Tibial artery (tissue), 4 donors: ENCODE results near the gene NTSR1.

Experiments
- DNase-seq, 2 donors: peaks; one replicate each; pipeline ENCODE4 v3.0.0-alpha.2; 2019
- H3K27ac ChIP-seq, 2 donors: fragments of 200-600 bp; sonication (generic) in 1 of 2; 1 replicate in 1 of 2; 2 replicates in 1 of 2; pipeline ENCODE4 v1.5.1; 2018 to 2019; ENCODE audit warnings: mild to moderate bottlenecking in 1 of 2
- H3K27me3 ChIP-seq, 2 donors: fragments of 200-600 bp; sonication (generic) in 1 of 2; one replicate each; pipeline versions ENCODE4 v1.5.1 to v1.6.0; 2016 to 2019
- H3K36me3 ChIP-seq, 3 donors: fragments of 200-600 bp; sonication (generic) in 2 of 3; one replicate each; pipeline ENCODE4 v1.5.1; 2016 to 2019; ENCODE audit warnings: mild to moderate bottlenecking in 2 of 3
- H3K4me1 ChIP-seq, 4 donors: fragments of 200-600 bp; sonication (generic) in 2 of 4; 1 replicate in 3 of 4; 2 replicates in 1 of 4; pipeline ENCODE4 v1.5.1; 2016 to 2019
- H3K4me3 ChIP-seq, 2 donors: fragments of 200-600 bp; sonication (generic) in 1 of 2; 1 replicate in 1 of 2; 2 replicates in 1 of 2; pipeline ENCODE4 v1.5.1; 2018 to 2019; ENCODE audit warnings: mild to moderate bottlenecking in 2 of 2
- H3K9me3 ChIP-seq, 3 donors: fragments of 200-600 bp; sonication (generic) in 1 of 3; one replicate each; pipeline ENCODE4 v1.5.1; 2016 to 2019
- CTCF ChIP-seq, 2 experiments: fragments of 200-600 bp in 1 of 2; fragments of 450-650 bp in 1 of 2; IDR thresholded peaks; one replicate each; pipeline ENCODE4 v1.5.1; 2017 to 2019; ENCODE audit warnings: antibody characterized with exemption in 2 of 2, mild to moderate bottlenecking in 1 of 2, moderate library complexity in 1 of 2
- intact Hi-C: fragments of 100-400 bp; cut with DNase I; formaldehyde crosslinking; loops from one replicate; pipeline ENCODE4 v1.15.0; 2023; ENCODE audit warnings: low total_unique reads

Gene NTSR1

GRCh38 chr20:62739067-62739466 lies 30.4 kb downstream of the NTSR1 start:
- no peak overlapping the region for H3K4me3 ChIP-seq
- H3K4me1 ChIP-seq = no peaks in the 10 kb centered on the region
- H3K36me3 ChIP-seq = no peaks in the 10 kb centered on the region
- DNase-seq = peak in 1 of 2 donors; percentile 42
- no peak overlapping the region for H3K27ac ChIP-seq
- peaks cover 0 to 98% of the 10 kb centered on the region in 2 donors for H3K27me3 ChIP-seq
- intact Hi-C loops = no loop called here
- no peaks in the 10 kb centered on the region for H3K9me3 ChIP-seq
- TF ChIP-seq CTCF (IDR thresholded peaks at IDR 0.05) = no peak

- Histone ChIP-seq H3K27me3 (peaks cover 0 to 98% of the 10 kb centered on the region in 2 donors), H3K36me3 (no peaks in the 10 kb centered on the region), H3K4me3 (no peak overlapping the region), H3K9me3 (no peaks in the 10 kb centered on the region), H3K4me1 (no peaks in the 10 kb centered on the region), H3K27ac (no peak overlapping the region)
- intact Hi-C loops = no loop called here
- TF ChIP-seq CTCF (IDR thresholded peaks at IDR 0.05) = no peak
- peak in 1 of 2 donors; percentile 63 for DNase-seq
These were observed 31.1 kb downstream of the NTSR1 start for GRCh38 chr20:62739581-62740285.

GRCh38 chr20:62740286-62741141 lies 31.9 kb downstream of the NTSR1 start:
- Histone ChIP-seq H3K4me3 (no peak overlapping the region), H3K27me3 (peaks cover 0 to 94% of the 10 kb centered on the region in 2 donors), H3K36me3 (no peaks in the 10 kb centered on the region), H3K27ac (no peak overlapping the region), H3K4me1 (no peaks in the 10 kb centered on the region), H3K9me3 (no peaks in the 10 kb centered on the region)
- intact Hi-C loops = no loop called here
- DNase-seq = peak in 1 of 2 donors; percentile 60
- TF ChIP-seq CTCF (IDR thresholded peaks at IDR 0.05) = no peak

GRCh38 chr20:62741191-62741691 lies 32.6 kb downstream of the NTSR1 start:
- Histone ChIP-seq H3K27ac (no peak overlapping the region), H3K4me3 (no peak overlapping the region), H3K27me3 (peaks cover 0 to 95% of the 10 kb centered on the region in 2 donors), H3K9me3 (no peaks in the 10 kb centered on the region), H3K36me3 (no peaks in the 10 kb centered on the region), H3K4me1 (no peaks in the 10 kb centered on the region)
- no peak for TF ChIP-seq CTCF (IDR thresholded peaks at IDR 0.05)
- intact Hi-C loops = no loop called here
- peak in 1 of 2 donors; percentile 50 for DNase-seq

- intact Hi-C loops = no loop called here
- H3K27me3 ChIP-seq = peaks cover 0 to 89% of the 10 kb centered on the region in 2 donors
- DNase-seq = peak in 1 of 2 donors; percentile 38
These were observed 33.3 kb downstream of the NTSR1 start for GRCh38 chr20:62741701-62742491.

More at GRCh38 chr20:62741701-62742491, 33.3 kb downstream of the NTSR1 start:
- no peak for TF ChIP-seq CTCF (IDR thresholded peaks at IDR 0.05)
- Histone ChIP-seq H3K4me1 (no peaks in the 10 kb centered on the region), H3K27ac (no peak overlapping the region), H3K9me3 (no peaks in the 10 kb centered on the region), H3K36me3 (no peaks in the 10 kb centered on the region), H3K4me3 (no peak overlapping the region)
